ENCODE measurements around the gene CUTA. TPM values are rescaled to one million over a fixed set of nuclear protein-coding genes. Genes with fewer than 3 reads are reported as not detected.

CUTA gene
- total RNA-seq, 1 donor from 2014 or later, result 238 TPM

GRCh38 chr6:33439956-33440648, 22.2 kb upstream of the CUTA start:
- no peak for DNase-seq (ENCODE audit: low spot score)

GRCh38 chr6:33438978-33439594, 21.2 kb upstream of the CUTA start:
- no peak for DNase-seq (ENCODE audit: low spot score)

- no peak for DNase-seq (ENCODE audit: low spot score)
These were observed 19.8 kb upstream of the CUTA start for GRCh38 chr6:33437666-33438065.

- no peak for DNase-seq (ENCODE audit: low spot score)
These were observed 17.1 kb upstream of the CUTA start for GRCh38 chr6:33434961-33435360.

GRCh38 chr6:33433544-33434191, 15.8 kb upstream of the CUTA start:
- no peak for DNase-seq (ENCODE audit: low spot score)

GRCh38 chr6:33433001-33433543, 15.2 kb upstream of the CUTA start:
- no peak for DNase-seq (ENCODE audit: low spot score)

- no peak for DNase-seq (ENCODE audit: low spot score)
These were observed 14.6 kb upstream of the CUTA start for GRCh38 chr6:33432546-33432945.

- no peak for DNase-seq (ENCODE audit: low spot score)
These were observed 14.1 kb upstream of the CUTA start for GRCh38 chr6:33431880-33432541.

- peak; percentile 46 for DNase-seq (ENCODE audit: low spot score)
These were observed 13.3 kb upstream of the CUTA start for GRCh38 chr6:33430991-33431879.

GRCh38 chr6:33430334-33430733, 12.4 kb upstream of the CUTA start:
- DNase-seq (ENCODE audit: low spot score), result no peak

- no peak for DNase-seq (ENCODE audit: low spot score)
These were observed 11.8 kb upstream of the CUTA start for GRCh38 chr6:33429750-33430052.

GRCh38 chr6:33428966-33429749, 11.3 kb upstream of the CUTA start:
- DNase-seq (ENCODE audit: low spot score), result no peak

- DNase-seq (ENCODE audit: low spot score), result no peak
These were observed 10.5 kb upstream of the CUTA start for GRCh38 chr6:33428224-33428965.

GRCh38 chr6:33427585-33428223, 9.8 kb upstream of the CUTA start:
- peak; percentile 44 for DNase-seq (ENCODE audit: low spot score)

- DNase-seq (ENCODE audit: low spot score), result no peak
These were observed 8.9 kb upstream of the CUTA start for GRCh38 chr6:33426590-33427511.

- peak; percentile 80 for DNase-seq (ENCODE audit: low spot score)
These were observed 8.0 kb upstream of the CUTA start for GRCh38 chr6:33425668-33426577.
